ENCODE data around the gene MAP3K9.

Gene MAP3K9

DNA sequence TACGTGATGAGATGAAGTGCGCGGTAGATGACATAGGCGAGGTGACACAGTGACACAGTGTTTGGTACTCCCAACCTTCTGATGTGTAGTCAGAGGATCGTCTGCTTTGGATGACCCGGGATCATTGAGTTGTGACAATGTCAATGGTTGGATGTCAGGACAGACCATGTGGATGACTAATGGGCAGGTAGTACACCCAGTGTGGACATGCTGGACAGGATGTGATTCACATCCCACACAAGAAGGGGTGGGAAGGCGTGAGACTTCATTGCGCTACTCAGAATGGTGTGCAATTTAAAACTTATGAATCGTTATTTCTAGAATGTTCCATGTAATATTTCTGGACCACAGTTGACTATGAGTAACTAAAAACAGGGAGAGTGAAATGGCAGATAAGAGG is 23.8 kb downstream of the MAP3K9 start (continued):
- TF ChIP-seq CSRNP3 (CRISPR knock-in tag; IDR thresholded peaks at IDR 0.05) (no peak), PPARA (CRISPR knock-in tag; IDR thresholded peaks at IDR 0.05; ENCODE audit: borderline replicate concordance) (no peak)

- TF ChIP-seq ZNF8 (CRISPR knock-in tag; IDR thresholded peaks at IDR 0.05) (no peak), PATZ1 (CRISPR knock-in tag; IDR thresholded peaks at IDR 0.05; ENCODE audit: borderline replicate concordance) (no peak), TCF4 (CRISPR knock-in tag; IDR thresholded peaks at IDR 0.05; ENCODE audit: borderline replicate concordance) (no peak), ZFP3 (CRISPR knock-in tag; IDR thresholded peaks at IDR 0.05) (no peak), TSHZ2 (CRISPR knock-in tag; IDR thresholded peaks at IDR 0.05) (no peak), ISL1 (CRISPR knock-in tag; IDR thresholded peaks at IDR 0.05) (no peak), BACH2 (CRISPR knock-in tag; IDR thresholded peaks at IDR 0.05; ENCODE audit: borderline replicate concordance) (no peak), ZNF565 (CRISPR knock-in tag; conservative IDR thresholded peaks at IDR 0.05; ENCODE audit: low read depth) (no peak), GLIS3 (CRISPR knock-in tag; IDR thresholded peaks at IDR 0.05) (no peak), ESRRG (CRISPR knock-in tag; IDR thresholded peaks at IDR 0.05) (no peak), RARB (CRISPR knock-in tag; IDR thresholded peaks at IDR 0.05) (no peak), ARNTL (CRISPR knock-in tag; IDR thresholded peaks at IDR 0.05; ENCODE audit: borderline replicate concordance, low read depth) (no peak), TOX (CRISPR knock-in tag; IDR thresholded peaks at IDR 0.05; ENCODE audit: borderline replicate concordance) (no peak)
- no peak for ATAC-seq
Observed at GRCh38 chr14:70784886-70785285, 24.4 kb downstream of the MAP3K9 start.

GRCh38 chr14:70782361-70782760 is 27.0 kb downstream of the MAP3K9 start:
- peak; percentile 60; the same call in 2 of the 3 replicates for ATAC-seq
- TF ChIP-seq GLIS3 (CRISPR knock-in tag; IDR thresholded peaks at IDR 0.05), result no peak
- TF ChIP-seq CSRNP3 (CRISPR knock-in tag; IDR thresholded peaks at IDR 0.05), result no peak
- TF ChIP-seq ZNF70 (CRISPR knock-in tag; IDR thresholded peaks at IDR 0.05), result no peak
- TF ChIP-seq ZNF565 (CRISPR knock-in tag; conservative IDR thresholded peaks at IDR 0.05; ENCODE audit: low read depth), result no peak

- ATAC-seq, result no peak
- TF ChIP-seq ARNTL (CRISPR knock-in tag; IDR thresholded peaks at IDR 0.05; ENCODE audit: borderline replicate concordance, low read depth), result no peak
- no peak for TF ChIP-seq SNAI2 (CRISPR knock-in tag; IDR thresholded peaks at IDR 0.05)
- TF ChIP-seq OSR1 (CRISPR knock-in tag; IDR thresholded peaks at IDR 0.05), result no peak
- no peak for TF ChIP-seq TSHZ2 (CRISPR knock-in tag; IDR thresholded peaks at IDR 0.05)
- TF ChIP-seq, protein P1, sequence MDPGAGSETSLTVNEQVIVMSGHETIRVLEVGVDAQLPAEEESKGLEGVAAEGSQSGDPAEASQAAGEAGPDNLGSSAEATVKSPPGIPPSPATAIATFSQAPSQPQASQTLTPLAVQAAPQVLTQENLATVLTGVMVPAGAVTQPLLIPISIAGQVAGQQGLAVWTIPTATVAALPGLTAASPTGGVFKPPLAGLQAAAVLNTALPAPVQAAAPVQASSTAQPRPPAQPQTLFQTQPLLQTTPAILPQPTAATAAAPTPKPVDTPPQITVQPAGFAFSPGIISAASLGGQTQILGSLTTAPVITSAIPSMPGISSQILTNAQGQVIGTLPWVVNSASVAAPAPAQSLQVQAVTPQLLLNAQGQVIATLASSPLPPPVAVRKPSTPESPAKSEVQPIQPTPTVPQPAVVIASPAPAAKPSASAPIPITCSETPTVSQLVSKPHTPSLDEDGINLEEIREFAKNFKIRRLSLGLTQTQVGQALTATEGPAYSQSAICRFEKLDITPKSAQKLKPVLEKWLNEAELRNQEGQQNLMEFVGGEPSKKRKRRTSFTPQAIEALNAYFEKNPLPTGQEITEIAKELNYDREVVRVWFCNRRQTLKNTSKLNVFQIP (CRISPR knock-in tag; IDR thresholded peaks at IDR 0.05; ENCODE audit: borderline replicate concordance, low read depth), result no peak
- no peak for TF ChIP-seq GLIS3 (CRISPR knock-in tag; IDR thresholded peaks at IDR 0.05)
- TF ChIP-seq ISL1 (CRISPR knock-in tag; IDR thresholded peaks at IDR 0.05), result no peak
- no peak for TF ChIP-seq CSDC2 (CRISPR knock-in tag; IDR thresholded peaks at IDR 0.05)
- TF ChIP-seq ZFP30 (CRISPR knock-in tag; IDR thresholded peaks at IDR 0.05), result no peak
- no peak for TF ChIP-seq TOX (CRISPR knock-in tag; IDR thresholded peaks at IDR 0.05; ENCODE audit: borderline replicate concordance)
- no peak for TF ChIP-seq ZNF70 (CRISPR knock-in tag; IDR thresholded peaks at IDR 0.05)
- TF ChIP-seq PPARA (CRISPR knock-in tag; IDR thresholded peaks at IDR 0.05; ENCODE audit: borderline replicate concordance), result no peak
- no peak for TF ChIP-seq TCF4 (CRISPR knock-in tag; IDR thresholded peaks at IDR 0.05; ENCODE audit: borderline replicate concordance)
- no peak for TF ChIP-seq ZC3H10 (CRISPR knock-in tag; IDR thresholded peaks at IDR 0.05)
- no peak for TF ChIP-seq ESRRG (CRISPR knock-in tag; IDR thresholded peaks at IDR 0.05)
- TF ChIP-seq ZNF8 (CRISPR knock-in tag; IDR thresholded peaks at IDR 0.05), result no peak
Observed at GRCh38 chr14:70780396-70781075, 28.8 kb downstream of the MAP3K9 start.
